ENCODE results near the gene AKR1D1.

Gene AKR1D1

DNA sequence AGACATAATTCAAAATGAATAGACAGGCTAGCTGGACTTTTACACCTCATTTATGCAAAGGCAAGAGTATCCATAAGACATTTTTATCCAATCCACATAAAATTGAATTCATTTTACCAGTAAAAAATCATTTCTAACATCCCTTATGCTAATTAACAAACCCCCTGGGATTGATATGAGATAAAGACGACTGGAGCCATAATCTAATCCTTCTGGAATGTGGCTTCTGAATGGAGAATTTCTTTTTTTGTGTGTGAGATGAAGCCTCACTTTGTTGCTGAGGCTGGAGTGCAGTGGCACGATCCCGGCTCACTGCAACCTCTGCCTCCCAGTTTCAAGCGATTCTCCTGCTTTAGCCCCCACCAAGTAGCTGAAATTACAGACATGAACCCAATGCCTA, 90.4 kb downstream of the AKR1D1 start:
- no peak for DNase-seq (ENCODE audit: low read depth in 2 of 2)

- DNase-seq (ENCODE audit: low read depth in 2 of 2) = no peak
Observed at GRCh38 chr7:138167222-138167621, 91.0 kb downstream of the AKR1D1 start.

GRCh38 chr7:138167869-138168296, 91.6 kb downstream of the AKR1D1 start:
- DNase-seq (ENCODE audit: low read depth in 2 of 2) = no peak
